Activated naive CD8-positive, alpha-beta T cell treated with anti-CD3 and anti-CD28 coated beads, Interleukin-2, amount 50 U/mL, for 24 hours (primary cell): ENCODE measurements around the gene ZEB1.
"Not testable (repeated sequence)": the region's sequence is repeated elsewhere in the genome, so short reads cannot be mapped to it uniquely, and the experiment has no call there.

Source experiments
- ATAC-seq: fragments of 150-1000 bp; cut with Tn5 transposase; one replicate; pipeline ENCODE4 v1.10.0; 2021
- DNase-seq: peaks from one replicate; pipeline ENCODE4 v3.0.0; 2021
- H3K27ac Mint-ChIP-seq: one replicate; pipeline ENCODE4 v1.8.0; 2021; ENCODE audit warnings: mild to moderate bottlenecking, mixed read lengths
- H3K27me3 Mint-ChIP-seq: one replicate; pipeline ENCODE4 v1.8.0; 2021; ENCODE audit warnings: mixed read lengths
- H3K36me3 Mint-ChIP-seq: one replicate; pipeline ENCODE4 v1.8.0; 2021; ENCODE audit warnings: low read depth, mixed read lengths
- H3K4me1 Mint-ChIP-seq: one replicate; pipeline ENCODE4 v1.8.0; 2021; ENCODE audit warnings: mixed read lengths
- H3K4me3 Mint-ChIP-seq: one replicate; pipeline ENCODE4 v1.8.0; 2021; ENCODE audit warnings: mild to moderate bottlenecking, moderate library complexity, mixed read lengths
- H3K9me3 Mint-ChIP-seq: one replicate; pipeline ENCODE4 v1.8.0; 2021; ENCODE audit warnings: mixed read lengths

Gene ZEB1

GRCh38 chr10:31343009-31343408 lies 24.0 kb downstream of the ZEB1 start:
- ATAC-seq (peak; percentile 67), DNase-seq (no peak)
- Mint-ChIP-seq H3K4me1 (peaks cover 51% of the 10 kb centered on the region), H3K27me3 (no peaks in the 10 kb centered on the region), H3K36me3 (no peaks in the 10 kb centered on the region), H3K4me3 (no peak overlapping the region), H3K9me3 (no peaks in the 10 kb centered on the region), H3K27ac (no peak overlapping the region)

- H3K4me3 Mint-ChIP-seq = no peak overlapping the region
Measured at GRCh38 chr10:31343551-31343950, 24.5 kb downstream of the ZEB1 start.

GRCh38 chr10:31345886-31346285 lies 26.9 kb downstream of the ZEB1 start:
- peak overlapping the region; percentile 17 for H3K27ac Mint-ChIP-seq
- H3K4me1 Mint-ChIP-seq = peaks cover 69% of the 10 kb centered on the region
- no peak overlapping the region for H3K4me3 Mint-ChIP-seq

More at GRCh38 chr10:31343551-31343950, 24.5 kb downstream of the ZEB1 start:
- no peaks in the 10 kb centered on the region for H3K9me3 Mint-ChIP-seq
- no peaks in the 10 kb centered on the region for H3K36me3 Mint-ChIP-seq
- ATAC-seq = peak; percentile 56
- H3K4me1 Mint-ChIP-seq = peaks cover 53% of the 10 kb centered on the region
- DNase-seq = no peak
- no peaks in the 10 kb centered on the region for H3K27me3 Mint-ChIP-seq
- H3K27ac Mint-ChIP-seq = no peak overlapping the region

GRCh38 chr10:31346953-31347352 lies 27.9 kb downstream of the ZEB1 start:
- Mint-ChIP-seq H3K4me1 (peaks cover 74% of the 10 kb centered on the region), H3K27ac (no peak overlapping the region)

More at GRCh38 chr10:31345886-31346285, 26.9 kb downstream of the ZEB1 start:
- Mint-ChIP-seq H3K27me3 (no peaks in the 10 kb centered on the region), H3K9me3 (no peaks in the 10 kb centered on the region), H3K36me3 (no peaks in the 10 kb centered on the region)
- no peak for DNase-seq
- ATAC-seq = no peak

DNA sequence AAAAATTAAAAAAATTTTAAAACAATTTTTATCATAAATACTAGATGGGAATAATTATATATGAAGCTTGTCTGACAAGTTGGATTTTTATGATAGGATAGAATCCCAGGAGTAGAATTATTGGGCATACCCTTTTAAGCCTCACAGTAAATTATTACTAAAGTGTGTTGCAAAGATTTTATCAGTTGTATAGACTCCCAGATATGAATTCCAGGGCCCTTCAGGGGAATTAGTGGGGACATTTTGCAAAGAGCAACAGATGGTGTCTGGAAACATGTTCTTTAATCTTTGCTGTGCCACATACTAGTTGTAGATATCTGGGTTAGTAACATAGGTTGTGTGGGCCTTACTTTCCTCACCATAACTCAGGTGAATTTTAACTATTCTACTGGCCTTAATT lies 28.7 kb downstream of the ZEB1 start:
- no peaks in the 10 kb centered on the region for H3K36me3 Mint-ChIP-seq
- H3K27ac Mint-ChIP-seq = peak overlapping the region; percentile 77

More at GRCh38 chr10:31346953-31347352, 27.9 kb downstream of the ZEB1 start:
- Mint-ChIP-seq H3K27me3 (no peaks in the 10 kb centered on the region), H3K9me3 (no peaks in the 10 kb centered on the region), H3K4me3 (no peak overlapping the region), H3K36me3 (no peaks in the 10 kb centered on the region)
- DNase-seq (no peak), ATAC-seq (no peak)

GRCh38 chr10:31350891-31351290 lies 31.9 kb downstream of the ZEB1 start:
- Mint-ChIP-seq H3K9me3 (no peaks in the 10 kb centered on the region), H3K27me3 (no peaks in the 10 kb centered on the region), H3K4me1 (peaks cover 82% of the 10 kb centered on the region), H3K4me3 (no peak overlapping the region), H3K36me3 (no peaks in the 10 kb centered on the region), H3K27ac (no peak overlapping the region)
- DNase-seq = no peak
- ATAC-seq = no peak

More for the DNA sequence above, 28.7 kb downstream of the ZEB1 start:
- Mint-ChIP-seq H3K27me3 (no peaks in the 10 kb centered on the region), H3K4me3 (peak overlapping the region; percentile 49), H3K4me1 (peaks cover 82% of the 10 kb centered on the region), H3K9me3 (no peaks in the 10 kb centered on the region)
- DNase-seq = no peak
- ATAC-seq = no peak

DNA sequence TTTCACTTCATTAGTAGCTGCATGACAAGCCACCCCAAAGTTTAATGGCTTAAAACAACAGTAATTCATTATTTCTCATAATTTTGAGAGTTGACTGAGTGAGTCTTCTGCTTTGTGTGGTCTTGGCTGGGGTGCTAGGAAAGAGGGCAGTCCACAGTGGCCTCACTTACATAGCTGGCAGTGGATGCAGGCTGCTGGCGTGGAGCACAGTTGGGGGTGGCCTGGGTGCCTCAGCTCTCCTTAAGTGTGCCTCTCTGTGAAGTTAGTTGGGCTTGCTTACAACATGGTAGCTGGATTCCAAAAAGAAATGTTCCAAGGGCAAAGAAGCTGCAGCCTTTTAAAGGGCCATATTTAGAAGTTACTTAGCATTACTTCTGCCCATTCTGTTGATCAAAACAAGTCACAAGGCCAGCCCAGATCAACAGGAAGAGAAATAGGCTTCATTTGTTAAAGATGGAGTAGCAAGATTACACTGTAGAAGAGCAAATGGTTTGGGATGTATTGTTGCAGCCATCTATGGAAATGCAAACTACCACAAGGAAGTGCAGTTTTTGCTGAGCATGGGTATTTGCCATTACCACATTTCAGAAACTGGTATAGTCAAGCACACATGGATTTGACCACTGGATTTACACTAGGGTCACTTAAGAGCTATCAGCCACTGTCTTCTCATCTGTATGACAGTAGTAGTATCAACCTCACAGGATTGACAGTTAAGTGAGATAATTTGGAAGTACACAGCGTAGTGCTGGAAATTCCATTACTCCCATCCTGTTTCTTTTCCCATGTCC lies 33.6 kb downstream of the ZEB1 start:
- H3K27ac Mint-ChIP-seq = peak overlapping the region; percentile 12
- no peak overlapping the region for H3K4me3 Mint-ChIP-seq
- H3K9me3 Mint-ChIP-seq = no peaks in the 10 kb centered on the region
- H3K36me3 Mint-ChIP-seq = no peaks in the 10 kb centered on the region
- no peak for ATAC-seq
- H3K4me1 Mint-ChIP-seq = peaks cover 69% of the 10 kb centered on the region
- DNase-seq = no peak
- H3K27me3 Mint-ChIP-seq = no peaks in the 10 kb centered on the region

GRCh38 chr10:31353574-31353973 lies 34.6 kb downstream of the ZEB1 start:
- Mint-ChIP-seq H3K4me3 (peak overlapping the region; percentile 34), H3K27me3 (no peaks in the 10 kb centered on the region), H3K9me3 (no peaks in the 10 kb centered on the region), H3K4me1 (peaks cover 64% of the 10 kb centered on the region), H3K36me3 (peaks cover 3% of the 10 kb centered on the region), H3K27ac (peak overlapping the region; percentile 72)
- ATAC-seq (peak; percentile 99), DNase-seq (no peak)

GRCh38 chr10:31358688-31359330 lies 39.8 kb downstream of the ZEB1 start:
- H3K27me3 Mint-ChIP-seq = no peaks in the 10 kb centered on the region

DNA sequence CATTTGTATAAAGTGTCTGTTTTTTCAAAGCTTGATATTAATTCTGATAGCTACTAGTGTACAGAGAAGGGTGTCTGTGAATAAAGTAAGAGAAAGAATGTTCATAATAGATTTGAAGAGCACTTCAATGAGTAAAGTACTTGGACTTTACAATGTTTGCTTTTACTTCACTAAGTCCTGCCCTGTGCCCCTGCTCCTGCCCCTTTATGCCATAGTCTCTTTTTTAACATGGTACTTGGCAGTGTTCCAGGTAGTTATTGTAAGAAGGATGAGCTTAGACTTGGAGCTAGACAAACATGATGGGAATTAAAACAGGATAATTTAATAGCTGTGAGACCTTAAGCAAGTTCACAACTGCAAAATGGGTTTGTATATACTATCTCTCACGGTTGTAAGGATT lies 41.0 kb downstream of the ZEB1 start:
- Mint-ChIP-seq H3K27ac (no peak overlapping the region), H3K9me3 (no peaks in the 10 kb centered on the region), H3K36me3 (peaks cover 19% of the 10 kb centered on the region), H3K4me1 (peaks cover 25% of the 10 kb centered on the region), H3K27me3 (no peaks in the 10 kb centered on the region), H3K4me3 (no peak overlapping the region)
- DNase-seq (no peak), ATAC-seq (no peak)

More at GRCh38 chr10:31358688-31359330, 39.8 kb downstream of the ZEB1 start:
- DNase-seq (no peak), ATAC-seq (no peak)
- Mint-ChIP-seq H3K27ac (no peak overlapping the region), H3K9me3 (no peaks in the 10 kb centered on the region), H3K4me3 (no peak overlapping the region), H3K4me1 (peaks cover 31% of the 10 kb centered on the region), H3K36me3 (peaks cover 18% of the 10 kb centered on the region)

- peak overlapping the region; percentile 14 for H3K27ac Mint-ChIP-seq
- peaks cover 19% of the 10 kb centered on the region for H3K36me3 Mint-ChIP-seq
- H3K4me3 Mint-ChIP-seq, ATAC-seq, DNase-seq, H3K9me3 Mint-ChIP-seq, H3K27me3 Mint-ChIP-seq: not testable (repeated sequence)
- H3K4me1 Mint-ChIP-seq = peaks cover 19% of the 10 kb centered on the region
Measured at GRCh38 chr10:31361475-31361874, 42.5 kb downstream of the ZEB1 start.

DNA sequence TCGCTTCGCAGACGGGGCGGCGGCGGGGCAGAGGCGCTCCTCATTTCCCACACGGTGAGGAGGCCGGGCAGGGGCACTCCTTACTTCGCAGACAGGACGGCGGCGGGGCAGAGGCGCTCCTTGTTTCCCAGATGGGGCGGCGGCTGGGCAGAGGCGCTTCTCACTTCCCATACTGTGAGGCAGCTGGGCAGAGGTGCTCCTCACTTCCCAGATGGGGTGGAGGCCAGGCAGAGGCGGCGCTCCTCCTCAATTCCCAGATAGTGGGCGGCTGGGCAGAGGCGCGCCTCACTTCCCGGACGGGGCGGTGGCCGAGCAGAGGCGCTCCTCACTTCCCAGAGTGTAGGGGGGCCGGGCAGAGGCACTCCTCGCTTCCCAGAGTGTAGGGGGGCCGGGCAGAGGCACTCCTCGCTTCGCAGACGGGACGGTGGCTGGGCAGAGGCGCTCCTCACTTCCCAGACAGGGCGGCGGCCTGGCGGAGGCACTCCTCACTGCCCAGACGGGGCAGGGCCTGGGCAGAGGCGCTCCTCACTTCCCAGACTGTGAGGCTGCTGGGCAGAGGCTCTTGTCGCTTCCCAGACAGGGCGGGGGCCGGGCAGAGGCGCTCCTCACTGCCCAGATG lies 43.1 kb downstream of the ZEB1 start:
- DNase-seq (no peak), ATAC-seq (no peak)
- H3K36me3 Mint-ChIP-seq = peaks cover 19% of the 10 kb centered on the region
- no peaks in the 10 kb centered on the region for H3K27me3 Mint-ChIP-seq
- H3K27ac Mint-ChIP-seq = no peak overlapping the region
- H3K9me3 Mint-ChIP-seq = no peaks in the 10 kb centered on the region
- H3K4me1 Mint-ChIP-seq = peaks cover 15% of the 10 kb centered on the region
- no peak overlapping the region for H3K4me3 Mint-ChIP-seq

- not testable (repeated sequence) for H3K4me3 Mint-ChIP-seq, H3K27ac Mint-ChIP-seq, ATAC-seq
Measured at GRCh38 chr10:31363696-31364095, 44.7 kb downstream of the ZEB1 start.

GRCh38 chr10:31364238-31364637 lies 45.2 kb downstream of the ZEB1 start:
- peaks cover 10% of the 10 kb centered on the region for H3K4me1 Mint-ChIP-seq
- not testable (repeated sequence) for H3K9me3 Mint-ChIP-seq, H3K27me3 Mint-ChIP-seq, H3K4me3 Mint-ChIP-seq, DNase-seq, H3K27ac Mint-ChIP-seq, ATAC-seq
- peaks cover 16% of the 10 kb centered on the region for H3K36me3 Mint-ChIP-seq

More at GRCh38 chr10:31363696-31364095, 44.7 kb downstream of the ZEB1 start:
- H3K4me1 Mint-ChIP-seq = peaks cover 10% of the 10 kb centered on the region
- not testable (repeated sequence) for H3K27me3 Mint-ChIP-seq, H3K9me3 Mint-ChIP-seq, DNase-seq
- peaks cover 16% of the 10 kb centered on the region for H3K36me3 Mint-ChIP-seq

GRCh38 chr10:31366703-31367102 lies 47.7 kb downstream of the ZEB1 start:
- Mint-ChIP-seq H3K9me3 (peaks cover 6% of the 10 kb centered on the region), H3K4me3 (no peak overlapping the region), H3K27ac (no peak overlapping the region), H3K36me3 (peaks cover 10% of the 10 kb centered on the region), H3K27me3 (no peaks in the 10 kb centered on the region), H3K4me1 (peaks cover 28% of the 10 kb centered on the region)
- ATAC-seq (no peak), DNase-seq (no peak)
